Subcutaneous adipose tissue (tissue), 4 donors: Measurements from ENCODE around the gene ESPN. TPM values are rescaled to one million over a fixed set of nuclear protein-coding genes. Genes with fewer than 3 reads are reported as not detected.

Experiments used
- total RNA-seq, 4 donors: library from RNA; depleted of rRNA; stranded (reverse); fragments of >200 nt; gene quantifications; one replicate each; pipeline ENCODE4 v1.1.0, GENCODE V29; 2016
- TF ChIP-seq, protein P1 (sequence below): fragments of 450-650 bp; IDR thresholded peaks from one replicate; pipeline ENCODE4 v1.5.1; 2016; ENCODE audit warnings: low read depth, mild to moderate bottlenecking, control low read depth, antibody characterized with exemption, moderate library complexity

The ESPN gene
- total RNA-seq, 4 donors from 2014 or later: 0.22 to 1.4 TPM; not detected in 2

DNA sequence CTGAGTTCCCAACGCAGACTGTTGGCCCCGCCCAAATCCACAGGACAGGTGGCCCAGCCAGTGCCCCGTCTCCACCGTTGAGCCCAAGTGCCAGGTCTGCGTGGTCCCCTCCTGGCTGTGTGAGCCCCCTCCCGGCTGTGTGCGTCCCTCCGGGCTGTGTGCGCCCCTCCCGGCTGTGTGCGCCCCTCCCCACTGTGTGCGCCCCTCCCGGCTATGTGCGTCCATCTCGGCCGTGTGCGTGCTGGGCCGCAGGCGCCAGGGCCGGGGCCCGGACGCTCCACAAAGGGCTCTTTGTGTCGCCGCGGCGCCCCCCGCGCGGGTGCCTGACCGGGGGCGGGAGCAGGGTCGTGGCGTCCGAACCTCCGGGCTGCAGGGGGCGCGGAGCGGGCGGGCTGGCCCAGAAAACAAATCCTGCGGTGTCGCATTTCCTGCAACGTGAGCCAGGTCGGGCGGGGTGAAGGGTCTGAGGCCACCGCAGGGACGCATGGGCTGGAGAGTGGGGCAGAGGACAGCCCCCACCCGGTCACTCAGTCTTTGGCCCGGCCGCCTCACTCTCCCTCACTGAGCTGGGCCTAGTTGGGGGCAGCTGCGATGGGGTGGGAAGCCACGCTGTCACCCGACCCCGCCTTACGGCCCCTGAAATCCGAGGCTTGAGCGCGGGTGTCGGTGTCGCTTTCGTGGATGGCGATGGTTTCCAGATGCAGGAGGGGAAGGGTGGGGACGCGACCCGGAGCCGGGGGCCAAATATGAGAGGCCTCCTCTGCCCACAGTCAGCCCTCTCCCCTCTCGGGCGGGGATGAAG lies 22.6 kb downstream of the ESPN start:
- TF ChIP-seq, protein P1, sequence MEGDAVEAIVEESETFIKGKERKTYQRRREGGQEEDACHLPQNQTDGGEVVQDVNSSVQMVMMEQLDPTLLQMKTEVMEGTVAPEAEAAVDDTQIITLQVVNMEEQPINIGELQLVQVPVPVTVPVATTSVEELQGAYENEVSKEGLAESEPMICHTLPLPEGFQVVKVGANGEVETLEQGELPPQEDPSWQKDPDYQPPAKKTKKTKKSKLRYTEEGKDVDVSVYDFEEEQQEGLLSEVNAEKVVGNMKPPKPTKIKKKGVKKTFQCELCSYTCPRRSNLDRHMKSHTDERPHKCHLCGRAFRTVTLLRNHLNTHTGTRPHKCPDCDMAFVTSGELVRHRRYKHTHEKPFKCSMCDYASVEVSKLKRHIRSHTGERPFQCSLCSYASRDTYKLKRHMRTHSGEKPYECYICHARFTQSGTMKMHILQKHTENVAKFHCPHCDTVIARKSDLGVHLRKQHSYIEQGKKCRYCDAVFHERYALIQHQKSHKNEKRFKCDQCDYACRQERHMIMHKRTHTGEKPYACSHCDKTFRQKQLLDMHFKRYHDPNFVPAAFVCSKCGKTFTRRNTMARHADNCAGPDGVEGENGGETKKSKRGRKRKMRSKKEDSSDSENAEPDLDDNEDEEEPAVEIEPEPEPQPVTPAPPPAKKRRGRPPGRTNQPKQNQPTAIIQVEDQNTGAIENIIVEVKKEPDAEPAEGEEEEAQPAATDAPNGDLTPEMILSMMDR: no peak

DNA sequence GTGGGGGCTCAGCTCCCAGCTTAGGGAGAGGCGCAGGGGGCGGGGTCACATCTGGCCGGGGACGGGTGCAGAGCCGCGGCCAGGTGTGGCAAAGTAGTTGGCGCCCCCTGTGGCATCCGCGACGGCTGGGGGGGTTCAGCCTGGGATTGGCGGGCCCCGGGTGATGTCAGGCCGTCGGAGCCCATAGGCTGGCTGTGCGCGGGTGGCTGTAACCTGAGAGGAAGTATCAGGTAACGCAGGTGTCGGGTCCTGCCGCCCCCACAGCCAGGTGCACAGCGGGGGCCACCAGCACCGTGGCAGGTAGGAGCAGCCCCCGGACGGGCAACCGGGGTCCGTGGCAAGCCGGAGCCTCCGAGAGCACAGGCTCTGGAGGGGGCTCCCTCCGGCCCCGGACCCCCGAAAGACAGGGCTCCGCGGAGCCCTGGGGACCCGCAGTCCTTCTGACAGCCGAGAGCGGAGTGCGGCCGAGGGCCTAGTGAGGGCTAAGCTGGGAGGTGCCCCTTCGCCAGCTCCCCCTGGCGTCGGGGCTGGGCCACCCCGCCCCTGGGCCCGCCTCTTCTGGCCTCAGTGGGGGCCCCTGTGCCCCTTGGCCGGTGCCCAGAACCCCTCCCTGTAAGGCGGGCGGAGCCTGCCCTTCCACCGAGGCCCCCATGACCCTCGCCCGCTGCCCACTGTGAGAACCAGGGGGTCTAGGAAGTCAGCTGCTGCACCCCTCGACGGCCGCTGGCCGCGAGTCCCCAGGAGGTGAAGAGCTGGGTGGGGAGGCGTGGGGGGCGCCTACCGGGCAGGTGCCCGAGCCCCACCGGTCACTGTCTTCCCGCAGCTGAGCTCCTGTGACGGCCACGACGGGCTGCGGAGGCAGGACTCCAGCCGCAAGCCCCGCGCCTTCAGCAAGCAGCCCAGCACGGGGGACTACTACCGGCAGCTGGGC lies 23.5 kb downstream of the ESPN start:
- TF ChIP-seq, protein P1: no peak

DNA sequence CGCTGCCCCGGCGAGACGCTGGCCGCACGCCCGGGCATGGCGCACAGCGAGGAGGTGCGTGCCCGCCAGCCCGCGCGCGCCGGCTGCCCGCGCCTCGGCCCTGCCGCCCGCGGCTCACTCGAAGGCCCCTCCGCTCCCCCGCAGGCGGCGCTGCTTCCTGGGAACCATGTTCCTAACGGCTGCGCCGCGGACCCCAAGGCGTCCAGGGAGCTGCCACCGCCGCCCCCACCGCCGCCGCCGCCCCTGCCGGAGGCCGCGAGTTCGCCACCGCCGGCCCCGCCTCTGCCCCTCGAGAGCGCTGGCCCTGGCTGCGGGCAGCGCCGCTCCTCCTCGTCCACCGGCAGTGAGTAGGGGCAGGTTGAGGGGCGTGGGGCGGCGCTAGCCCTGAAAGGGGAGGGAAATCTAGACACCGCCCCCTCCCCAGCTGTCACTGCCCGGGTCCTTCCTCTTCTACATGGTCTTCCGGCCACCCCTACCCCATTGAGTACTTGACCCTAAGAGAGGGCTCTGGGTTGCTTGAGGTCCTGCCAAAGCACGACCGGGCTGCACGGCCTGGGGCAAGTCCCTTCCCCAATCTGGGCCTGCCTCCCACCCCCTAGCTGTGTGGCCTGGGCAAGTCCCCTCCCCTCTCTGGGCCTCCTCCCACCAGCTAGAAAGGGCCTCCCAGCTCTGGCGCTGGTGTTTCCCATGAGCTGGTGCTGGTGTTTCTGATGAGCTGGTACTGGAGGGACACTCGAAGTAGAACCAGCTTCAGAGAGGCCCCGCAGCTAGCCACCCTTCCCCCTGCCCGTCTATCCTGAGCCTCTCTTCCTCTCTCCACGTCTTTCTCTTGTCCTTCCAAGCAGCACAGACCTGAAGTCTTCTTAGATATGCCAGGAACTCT lies 24.4 kb downstream of the ESPN start:
- TF ChIP-seq, protein P1: no peak

DNA sequence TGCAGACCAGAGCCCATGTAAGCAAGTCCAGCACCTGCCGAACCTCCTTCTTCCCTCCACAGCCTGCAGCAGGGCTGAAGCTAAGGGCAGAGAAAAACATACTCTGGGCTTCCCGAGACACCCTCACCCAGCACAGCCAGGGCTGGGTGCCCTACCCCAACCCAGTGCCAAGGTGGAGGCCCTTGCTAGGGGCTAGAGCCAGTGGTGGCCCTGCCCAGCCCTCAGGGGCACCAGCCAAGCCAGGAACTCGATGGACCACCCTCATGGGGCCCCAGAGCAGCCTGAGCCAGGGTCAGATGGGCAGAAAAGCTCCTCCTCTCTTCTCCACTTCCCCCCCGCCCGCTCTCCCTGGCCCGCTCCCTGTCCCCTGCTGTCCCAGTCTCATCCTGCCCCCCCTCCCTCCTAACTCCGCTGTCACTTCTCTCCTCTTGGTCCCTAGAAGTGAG lies 25.5 kb downstream of the ESPN start:
- TF ChIP-seq, protein P1: no peak

DNA sequence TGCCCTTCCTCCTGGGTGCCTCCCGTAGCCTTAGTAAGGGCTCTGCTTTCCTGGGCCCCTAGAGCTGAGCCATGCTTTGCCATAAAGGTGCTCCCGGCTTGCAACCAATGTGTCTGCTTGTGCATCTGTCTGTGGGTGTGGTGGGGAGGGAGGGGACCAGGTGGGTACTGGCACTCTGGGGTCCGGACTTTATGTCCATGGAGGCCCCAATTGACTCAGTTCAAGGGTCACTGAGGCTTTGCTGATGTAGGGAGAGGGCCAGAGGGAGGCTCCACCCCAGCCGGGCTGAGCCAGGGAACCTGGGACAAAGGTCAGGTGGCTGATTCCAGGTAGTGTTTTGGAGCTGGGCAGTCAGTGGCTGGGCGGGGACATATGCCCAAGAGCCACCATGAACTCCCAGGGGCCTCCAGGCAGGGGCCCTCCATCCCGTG lies 26.4 kb downstream of the ESPN start:
- TF ChIP-seq, protein P1: no peak

DNA sequence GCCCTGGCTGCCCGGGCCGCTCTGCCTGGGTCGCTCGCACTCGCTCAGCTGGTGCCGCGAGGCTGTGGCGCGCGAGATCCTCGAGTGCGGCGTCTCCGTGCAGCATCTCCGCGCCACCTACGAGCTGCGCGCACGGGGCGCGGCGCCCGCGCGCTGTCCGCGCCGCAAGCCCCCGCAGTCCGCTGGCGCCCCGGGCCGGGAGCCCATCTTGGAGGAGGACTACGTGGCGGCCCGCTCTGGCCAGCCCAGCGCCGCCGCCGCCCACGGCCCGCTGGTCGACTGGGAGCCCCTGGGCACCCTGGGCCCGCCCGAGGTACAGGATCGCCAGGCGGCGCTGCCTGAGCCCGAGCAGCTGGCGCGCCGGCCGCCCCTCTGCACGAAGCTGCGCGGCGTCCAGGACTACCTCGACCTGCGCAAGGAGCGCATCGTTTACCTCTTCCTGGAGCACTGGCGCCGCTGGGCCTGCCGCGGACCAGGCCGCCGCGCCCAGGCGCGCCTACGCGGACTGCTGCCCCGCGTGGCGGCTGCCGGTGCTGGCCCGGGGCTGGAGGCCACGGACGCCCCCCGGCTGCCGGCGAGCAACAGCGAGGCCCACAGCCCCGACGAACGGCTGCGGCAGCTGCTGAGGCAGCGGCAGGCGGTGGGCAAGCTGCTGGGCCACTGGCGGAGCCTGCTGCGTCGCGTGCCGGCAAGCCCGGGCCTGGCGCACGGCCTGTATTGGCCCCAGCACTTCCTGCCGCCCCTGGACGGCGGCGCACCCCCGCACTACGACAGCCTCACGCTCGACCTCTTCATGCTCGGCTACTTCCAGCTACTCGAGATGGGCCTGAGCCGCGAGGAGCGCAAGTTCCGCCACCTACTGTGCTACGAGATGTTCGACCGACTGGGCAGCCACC lies 30.5 kb downstream of the ESPN start:
- TF ChIP-seq, protein P1: no peak
